Trophoblast cell (in vitro differentiated cells and primary cell): ENCODE results near the gene MTURN.

Experiments used
- DNase-seq, 2 donors: peaks; one replicate each; pipeline ENCODE4 v3.0.0-alpha.2; 2016
- H2AFZ ChIP-seq: 2 replicates; pipeline ENCODE4 v1.6.1; 2013; ENCODE audit warnings: low read length, moderate library complexity, mild to moderate bottlenecking; ENCODE audit not compliant: insufficient read depth, poor library complexity
- H2AK5ac ChIP-seq: 2 replicates; pipeline ENCODE4 v1.6.1; 2013; ENCODE audit warnings: mild to moderate bottlenecking, low read length
- H2BK120ac ChIP-seq: 2 replicates; pipeline ENCODE4 v1.6.1; 2013; ENCODE audit warnings: low read length, mild to moderate bottlenecking, moderate library complexity; ENCODE audit not compliant: insufficient read depth, poor library complexity
- H2BK12ac ChIP-seq: 2 replicates; pipeline ENCODE4 v1.6.1; 2013; ENCODE audit warnings: mild to moderate bottlenecking, low read length, moderate library complexity
- H2BK5ac ChIP-seq: 2 replicates; pipeline ENCODE4 v1.6.1; 2013; ENCODE audit warnings: low read length, low read depth, moderate library complexity, mild to moderate bottlenecking; ENCODE audit not compliant: poor library complexity
- H3K14ac ChIP-seq: 2 replicates; pipeline ENCODE4 v1.6.1; 2013; ENCODE audit warnings: mild to moderate bottlenecking, low read length
- H3K18ac ChIP-seq: 2 replicates; pipeline ENCODE4 v1.6.1; 2013; ENCODE audit warnings: mild to moderate bottlenecking, low read length
- H3K23ac ChIP-seq: 2 replicates; pipeline ENCODE4 v1.6.1; 2013; ENCODE audit warnings: low read length
- H3K27ac ChIP-seq: 2 replicates; pipeline ENCODE4 v1.5.1; 2013; ENCODE audit warnings: low read depth, mild to moderate bottlenecking, inconsistent platforms, low read length, moderate library complexity
- H3K27me3 ChIP-seq: 2 replicates; pipeline ENCODE4 v1.6.1; 2013; ENCODE audit warnings: inconsistent platforms, mild to moderate bottlenecking, low read length, moderate library complexity; ENCODE audit not compliant: insufficient read depth
- H3K36me3 ChIP-seq, 2 experiments: 1 replicate in 1 of 2; 2 replicates in 1 of 2; pipeline ENCODE4 v1.6.1; 2013; ENCODE audit warnings: low read length in 2 of 2, mild to moderate bottlenecking in 2 of 2, moderate library complexity in 1 of 2; ENCODE audit not compliant: insufficient read depth in 2 of 2, control insufficient read depth in 1 of 2
- H3K4ac ChIP-seq: 2 replicates; pipeline ENCODE4 v1.6.1; 2013; ENCODE audit warnings: low read depth, mild to moderate bottlenecking, low read length, moderate library complexity
- H3K4me1 ChIP-seq, 2 experiments: 1 replicate in 1 of 2; 2 replicates in 1 of 2; pipeline ENCODE4 v1.6.1; 2013; ENCODE audit warnings: low read length in 2 of 2, mild to moderate bottlenecking in 2 of 2, moderate library complexity in 1 of 2; ENCODE audit not compliant: insufficient read depth in 2 of 2, control insufficient read depth in 1 of 2
- H3K4me2 ChIP-seq: 2 replicates; pipeline ENCODE4 v1.6.1; 2013; ENCODE audit warnings: inconsistent platforms, mild to moderate bottlenecking, low read length, moderate library complexity
- H3K4me3 ChIP-seq: 2 replicates; pipeline ENCODE4 v1.5.1; 2013; ENCODE audit warnings: mild to moderate bottlenecking, low read depth, low read length, inconsistent platforms
- H3K79me1 ChIP-seq: one replicate; pipeline ENCODE4 v1.6.1; 2013; ENCODE audit warnings: low read length
- H3K79me2 ChIP-seq: 2 replicates; pipeline ENCODE4 v1.6.1; 2013; ENCODE audit warnings: low read length, mild to moderate bottlenecking; ENCODE audit not compliant: control insufficient read depth, insufficient read depth, poor library complexity
- H3K9ac ChIP-seq: 2 replicates; pipeline ENCODE4 v1.6.1; 2013; ENCODE audit warnings: mild to moderate bottlenecking, low read length
- H3K9me3 ChIP-seq: 2 replicates; pipeline ENCODE4 v1.6.1; 2013; ENCODE audit warnings: low read depth, mild to moderate bottlenecking, control low read depth, inconsistent platforms, low read length; ENCODE audit not compliant: insufficient read depth
- H4K12ac ChIP-seq: 2 replicates; pipeline ENCODE4 v1.6.1; 2013; ENCODE audit warnings: low read depth, mild to moderate bottlenecking, low read length, moderate library complexity
- H4K8ac ChIP-seq: 2 replicates; pipeline ENCODE4 v1.6.1; 2013; ENCODE audit warnings: low read depth, mild to moderate bottlenecking, low read length, moderate library complexity
- H4K91ac ChIP-seq: one replicate; pipeline ENCODE4 v1.6.1; 2013; ENCODE audit warnings: low read depth, mild to moderate bottlenecking, low read length, moderate library complexity
- WGBS: extraction: QIAGEN DNeasy Blood & Tissue Kit; methylation state at CpG from one replicate; pipeline ENCODE4 v1.1.7; 2013; ENCODE audit warnings: missing lambda C conversion rate; ENCODE audit not compliant: insufficient read length, insufficient coverage; ENCODE audit errors: extremely low coverage; 5-methylcytosine and 5-hydroxymethylcytosine counted together

The MTURN gene

DNA sequence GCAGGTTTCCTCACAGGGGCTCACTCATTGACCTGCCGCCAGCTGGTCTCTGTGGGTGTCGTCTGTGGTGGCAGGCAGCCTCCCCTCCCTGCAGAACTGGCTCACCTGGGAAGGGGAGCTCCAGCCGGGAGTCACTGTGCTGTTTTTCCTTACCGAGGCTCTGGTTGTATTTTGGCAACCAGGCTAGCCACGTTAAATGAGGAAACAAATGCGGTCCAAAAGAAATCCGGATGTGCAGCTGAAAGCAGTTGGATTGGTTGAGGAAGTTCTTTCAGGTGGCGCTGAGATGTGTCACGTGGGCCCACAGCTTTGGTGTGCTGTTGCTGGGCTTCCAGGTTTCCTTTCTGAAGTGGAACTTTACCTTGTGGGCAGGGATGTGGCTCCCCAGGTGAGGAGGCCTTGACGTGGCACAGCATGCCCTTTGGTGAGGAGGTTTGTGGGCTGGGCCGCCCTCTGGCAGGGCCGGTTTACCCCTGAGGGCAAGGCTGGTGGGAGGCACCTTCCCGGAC lies 14.2 kb downstream of the MTURN start:
- Histone ChIP-seq H3K27me3 (no peaks in the 10 kb centered on the region), H2AFZ (no peak overlapping the region), H3K9me3 (no peaks in the 10 kb centered on the region), H4K8ac (no peak overlapping the region), H2AK5ac (no peak overlapping the region), H2BK12ac (no peak overlapping the region), H3K4me2 (no peak overlapping the region), H3K79me2 (no peaks in the 10 kb centered on the region), H3K14ac (no peak overlapping the region), H3K79me1 (no peaks in the 10 kb centered on the region), H2BK120ac (no peak overlapping the region), H3K23ac (no peak overlapping the region), H4K12ac (no peak overlapping the region), H3K4ac (no peak overlapping the region), H3K18ac (no peak overlapping the region), H3K27ac (no peak overlapping the region), H3K4me3 (no peak overlapping the region), H3K9ac (no peak overlapping the region), H3K4me1 (no peaks in the 10 kb centered on the region), H4K91ac (no peak overlapping the region), H2BK5ac (no peak overlapping the region), H3K36me3 (no peaks in the 10 kb centered on the region)
- peak in 1 of 2 donors; percentile 38 for DNase-seq
- no CpG with 5 or more reads among the region's 13 CpGs for WGBS

DNA sequence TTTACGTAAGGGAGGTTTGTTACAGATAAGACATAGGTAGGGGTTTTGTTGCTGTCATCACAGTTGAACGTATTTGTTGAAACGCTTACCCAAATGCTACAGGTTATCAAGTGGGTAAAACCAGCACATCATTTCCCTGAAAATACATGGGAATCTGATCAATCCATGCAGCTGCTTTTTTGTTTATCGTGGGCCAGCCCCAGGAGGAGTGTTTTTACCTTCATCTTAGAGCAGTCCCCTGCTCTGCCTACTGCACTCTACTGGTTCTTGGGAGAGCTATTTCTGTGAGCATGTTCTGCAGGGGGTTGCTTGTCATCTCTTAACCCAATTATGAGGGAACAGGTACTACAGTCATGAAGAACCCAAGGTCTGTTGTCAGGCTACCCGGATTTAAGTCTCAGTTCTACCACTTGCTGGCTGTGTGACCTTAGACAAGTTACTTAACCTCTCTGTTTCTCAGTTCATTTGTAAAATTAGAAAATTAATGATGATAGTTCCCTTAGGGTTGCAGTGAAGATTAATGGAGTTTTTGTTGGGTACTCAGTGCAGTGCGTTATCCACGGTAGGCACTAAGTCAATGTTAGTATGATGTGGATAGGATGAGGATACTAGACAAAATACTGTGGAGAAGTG lies 15.0 kb downstream of the MTURN start:
- H3K27me3 ChIP-seq, result no peaks in the 10 kb centered on the region
- no peak overlapping the region for H3K27ac ChIP-seq
- no peak overlapping the region for H4K12ac ChIP-seq
- no peaks in the 10 kb centered on the region for H3K79me1 ChIP-seq
- no peak overlapping the region for H3K4ac ChIP-seq
- no peak overlapping the region for H2AK5ac ChIP-seq
- no peaks in the 10 kb centered on the region for H3K9me3 ChIP-seq
- no peak for DNase-seq
- no peaks in the 10 kb centered on the region for H3K4me1 ChIP-seq
- no peak overlapping the region for H3K4me2 ChIP-seq
- H4K91ac ChIP-seq, result no peak overlapping the region
- no peak overlapping the region for H3K9ac ChIP-seq
- no peak overlapping the region for H2BK120ac ChIP-seq
- H3K23ac ChIP-seq, result no peak overlapping the region
- no CpG with 5 or more reads among the region's 7 CpGs for WGBS
- H2BK12ac ChIP-seq, result no peak overlapping the region
- no peaks in the 10 kb centered on the region for H3K79me2 ChIP-seq
- no peak overlapping the region for H3K18ac ChIP-seq
- no peak overlapping the region for H3K14ac ChIP-seq
- no peak overlapping the region for H3K4me3 ChIP-seq
- no peak overlapping the region for H2AFZ ChIP-seq
- H2BK5ac ChIP-seq, result no peak overlapping the region
- no peaks in the 10 kb centered on the region for H3K36me3 ChIP-seq
- H4K8ac ChIP-seq, result no peak overlapping the region

DNA sequence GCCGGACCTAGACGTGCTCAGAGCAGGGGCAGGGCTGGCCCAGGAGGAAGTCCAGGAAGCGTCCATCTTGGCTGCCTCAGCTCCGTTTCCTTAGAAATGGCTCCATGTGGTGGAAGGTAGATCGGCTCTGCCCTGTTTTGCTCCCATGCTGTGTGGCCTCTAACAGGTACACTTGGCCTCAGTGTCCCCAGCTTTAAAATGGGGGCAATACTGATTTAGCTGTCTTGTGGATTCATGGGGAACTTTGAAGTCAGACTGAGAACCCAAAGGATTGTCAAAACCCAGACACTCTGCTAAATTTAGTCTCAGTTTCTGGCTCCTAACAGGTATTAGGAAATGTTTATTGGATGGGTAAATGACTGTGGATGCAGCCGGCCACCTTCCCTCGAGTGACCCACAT lies 15.9 kb downstream of the MTURN start:
- Histone ChIP-seq H3K79me2 (no peaks in the 10 kb centered on the region), H3K4me3 (peak overlapping the region; percentile 39)
- no CpG with 5 or more reads among the region's 7 CpGs for WGBS

DNA sequence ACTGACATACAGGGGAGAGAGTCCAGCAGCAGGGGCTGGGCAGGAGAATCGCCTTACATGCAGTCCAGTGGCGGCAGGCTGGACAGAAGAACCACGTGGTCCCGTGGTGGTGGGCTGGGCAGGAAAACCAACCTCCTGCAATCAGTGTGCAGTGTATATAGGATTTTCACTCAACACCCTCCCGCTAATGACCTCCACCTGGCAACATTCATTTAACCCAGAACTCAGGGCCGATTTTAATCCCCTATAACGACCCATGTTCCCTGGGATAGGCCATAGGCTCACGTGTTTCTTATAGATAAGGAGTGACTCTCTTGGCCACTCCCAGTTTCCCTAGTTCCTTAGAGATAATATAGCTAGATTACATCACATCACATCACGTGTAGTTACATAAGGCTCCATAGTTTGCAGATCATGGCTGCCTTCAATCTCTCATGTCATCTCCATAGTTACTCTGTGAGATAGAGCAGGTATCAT lies 19.4 kb downstream of the MTURN start:
- H4K91ac ChIP-seq, result no peak overlapping the region
- H3K79me1 ChIP-seq, result no peaks in the 10 kb centered on the region
- H3K4me3 ChIP-seq, result no peak overlapping the region
- H3K9ac ChIP-seq, result no peak overlapping the region
- H3K4ac ChIP-seq, result no peak overlapping the region
- DNase-seq, result no peak
- H3K4me1 ChIP-seq, result no peaks in the 10 kb centered on the region
- H2BK12ac ChIP-seq, result no peak overlapping the region
- H3K9me3 ChIP-seq, result no peaks in the 10 kb centered on the region
- no peak overlapping the region for H3K4me2 ChIP-seq
- no peak overlapping the region for H2AFZ ChIP-seq
- H2BK120ac ChIP-seq, result no peak overlapping the region
- H3K23ac ChIP-seq, result no peak overlapping the region
- no peak overlapping the region for H2AK5ac ChIP-seq
- WGBS, result no CpG with 5 or more reads among the region's 9 CpGs
- no peaks in the 10 kb centered on the region for H3K79me2 ChIP-seq
- H2BK5ac ChIP-seq, result no peak overlapping the region
- H3K14ac ChIP-seq, result no peak overlapping the region
- no peak overlapping the region for H3K27ac ChIP-seq
- no peaks in the 10 kb centered on the region for H3K36me3 ChIP-seq
- no peaks in the 10 kb centered on the region for H3K27me3 ChIP-seq
- no peak overlapping the region for H3K18ac ChIP-seq
- no peak overlapping the region for H4K12ac ChIP-seq
- no peak overlapping the region for H4K8ac ChIP-seq

More for the DNA sequence above, 15.9 kb downstream of the MTURN start:
- Histone ChIP-seq H3K79me1 (no peaks in the 10 kb centered on the region), H3K4me2 (no peak overlapping the region), H3K9ac (no peak overlapping the region), H2BK120ac (no peak overlapping the region), H2AFZ (no peak overlapping the region), H2BK12ac (no peak overlapping the region), H3K27me3 (no peaks in the 10 kb centered on the region), H3K4me1 (no peaks in the 10 kb centered on the region), H4K12ac (no peak overlapping the region), H3K27ac (no peak overlapping the region), H3K9me3 (no peaks in the 10 kb centered on the region), H3K14ac (no peak overlapping the region), H3K18ac (no peak overlapping the region), H3K36me3 (no peaks in the 10 kb centered on the region), H4K8ac (no peak overlapping the region), H3K4ac (no peak overlapping the region), H2AK5ac (no peak overlapping the region), H3K23ac (no peak overlapping the region), H2BK5ac (no peak overlapping the region), H4K91ac (no peak overlapping the region)
- DNase-seq, result no peak
